Stimulated activated naive CD8-positive, alpha-beta T cell treated with anti-CD3 and anti-CD28 coated beads, Interleukin-15, Interleukin-2, amounts not matched to agents 100 ng/mL and 50 ng/mL, for 24 hours (primary cell): ENCODE measurements around the gene OMA1.

Source experiments
- H3K27ac Mint-ChIP-seq: one replicate; pipeline ENCODE4 v1.8.0; 2021; ENCODE audit warnings: mild to moderate bottlenecking, mixed read lengths
- H3K27me3 Mint-ChIP-seq: one replicate; pipeline ENCODE4 v1.8.0; 2021; ENCODE audit warnings: mixed read lengths
- H3K36me3 Mint-ChIP-seq: one replicate; pipeline ENCODE4 v1.8.0; 2021; ENCODE audit warnings: low read depth, mixed read lengths
- H3K4me1 Mint-ChIP-seq: one replicate; pipeline ENCODE4 v1.8.0; 2021; ENCODE audit warnings: low read depth, mixed read lengths
- H3K4me3 Mint-ChIP-seq: one replicate; pipeline ENCODE4 v1.8.0; 2021; ENCODE audit warnings: mild to moderate bottlenecking, mixed read lengths
- H3K9me3 Mint-ChIP-seq: one replicate; pipeline ENCODE4 v1.8.0; 2021; ENCODE audit warnings: mixed read lengths

The OMA1 gene

DNA sequence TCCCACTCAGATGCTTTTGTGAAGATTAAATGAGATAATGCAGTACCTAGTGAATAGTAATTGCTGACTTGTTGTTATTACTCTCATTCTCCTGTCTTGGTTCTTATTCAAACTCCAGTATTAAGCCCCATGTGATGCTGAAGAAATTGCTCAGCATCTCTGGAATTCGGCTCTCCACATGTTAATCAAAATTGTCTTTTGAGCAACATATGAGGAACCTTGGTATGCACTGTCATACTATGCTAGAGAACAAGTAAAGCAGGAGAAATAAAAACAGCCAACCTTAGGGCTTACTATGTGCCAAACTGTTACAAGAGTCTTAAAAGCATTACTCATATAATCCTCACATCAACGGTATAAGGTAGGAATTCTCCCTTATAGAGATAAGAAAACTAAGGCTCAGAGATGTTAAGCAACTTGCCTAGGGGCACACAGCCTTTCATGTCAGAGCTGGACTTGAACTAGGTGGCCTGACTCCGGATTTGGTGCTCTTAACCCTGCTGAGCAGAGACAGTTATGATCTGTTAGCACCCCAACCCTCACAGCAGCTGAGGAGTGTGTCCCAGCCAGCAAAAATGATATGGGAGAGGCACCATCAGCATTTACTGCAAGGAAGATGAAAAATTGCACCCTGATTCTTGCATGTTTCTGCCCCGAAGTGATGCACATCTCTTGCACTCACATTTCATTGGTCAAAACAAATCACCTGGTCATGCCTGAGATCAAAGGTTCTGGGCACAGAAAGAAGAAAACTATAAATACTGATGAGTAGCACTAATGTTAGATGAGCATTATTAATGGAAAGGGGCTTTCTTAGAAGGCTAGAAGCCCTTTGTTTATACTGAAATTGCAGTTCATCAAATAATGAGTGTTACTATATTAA, 102.3 kb downstream of the OMA1 start:
- Mint-ChIP-seq H3K36me3 (no peaks in the 10 kb centered on the region), H3K9me3 (no peaks in the 10 kb centered on the region), H3K4me1 (no peaks in the 10 kb centered on the region), H3K27me3 (no peaks in the 10 kb centered on the region), H3K4me3 (no peak overlapping the region), H3K27ac (no peak overlapping the region)

- Mint-ChIP-seq H3K9me3 (no peaks in the 10 kb centered on the region), H3K27ac (no peak overlapping the region), H3K4me1 (no peaks in the 10 kb centered on the region), H3K27me3 (no peaks in the 10 kb centered on the region), H3K4me3 (no peak overlapping the region), H3K36me3 (no peaks in the 10 kb centered on the region)
Observed at GRCh38 chr1:58442114-58442513, 104.4 kb downstream of the OMA1 start.

- Mint-ChIP-seq H3K27ac (no peak overlapping the region), H3K4me3 (no peak overlapping the region), H3K4me1 (no peaks in the 10 kb centered on the region), H3K27me3 (no peaks in the 10 kb centered on the region), H3K9me3 (no peaks in the 10 kb centered on the region), H3K36me3 (no peaks in the 10 kb centered on the region)
Observed at GRCh38 chr1:58441699-58442098, 104.8 kb downstream of the OMA1 start.

- Mint-ChIP-seq H3K27me3 (no peaks in the 10 kb centered on the region), H3K36me3 (no peaks in the 10 kb centered on the region), H3K4me3 (no peak overlapping the region), H3K9me3 (no peaks in the 10 kb centered on the region), H3K4me1 (no peaks in the 10 kb centered on the region), H3K27ac (no peak overlapping the region)
Observed at GRCh38 chr1:58440696-58441095, 105.8 kb downstream of the OMA1 start.

DNA sequence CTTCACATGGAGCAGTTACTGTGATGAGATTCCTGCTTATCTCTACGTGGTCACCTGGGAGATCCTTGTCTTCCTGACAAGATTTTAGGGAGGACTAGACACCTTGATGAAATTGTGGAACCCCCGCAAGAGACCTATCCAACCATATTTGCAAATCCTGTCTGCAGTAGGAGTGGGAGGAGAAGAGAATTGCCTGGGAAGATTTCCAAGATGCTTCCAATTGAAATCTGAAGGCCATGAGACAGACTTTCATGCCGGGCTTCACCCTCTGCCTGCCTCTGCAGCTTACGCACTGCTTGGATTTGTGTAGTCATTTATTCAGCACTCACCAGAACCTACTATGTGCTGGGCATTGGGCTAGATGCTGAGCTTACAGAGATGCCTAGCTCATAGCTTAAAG, 106.6 kb downstream of the OMA1 start:
- H3K27ac Mint-ChIP-seq, result no peak overlapping the region
- no peaks in the 10 kb centered on the region for H3K4me1 Mint-ChIP-seq

DNA sequence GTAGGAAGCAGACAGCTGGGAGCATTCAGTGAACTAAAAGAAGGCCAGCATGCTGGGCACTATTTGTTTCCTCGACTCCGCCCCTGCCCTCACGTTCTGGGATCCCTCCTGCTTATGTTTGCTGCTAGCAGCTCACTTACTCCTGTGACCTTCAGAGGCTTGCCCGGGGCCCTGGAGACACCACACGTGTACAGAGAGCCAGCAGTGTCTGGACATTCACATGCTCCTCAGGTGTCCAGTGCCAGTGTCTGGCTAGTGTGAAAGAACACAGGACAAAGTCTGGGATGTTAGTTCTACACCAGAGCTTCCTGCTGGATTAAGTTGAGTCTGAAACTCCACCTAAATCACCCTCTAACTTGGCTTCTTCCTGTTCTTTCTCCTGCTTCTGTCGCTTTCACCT, 108.1 kb downstream of the OMA1 start:
- H3K27ac Mint-ChIP-seq, result no peak overlapping the region
- no peaks in the 10 kb centered on the region for H3K27me3 Mint-ChIP-seq
- no peaks in the 10 kb centered on the region for H3K4me1 Mint-ChIP-seq
- no peaks in the 10 kb centered on the region for H3K9me3 Mint-ChIP-seq
- no peak overlapping the region for H3K4me3 Mint-ChIP-seq
- no peaks in the 10 kb centered on the region for H3K36me3 Mint-ChIP-seq

More for the DNA sequence above, 106.6 kb downstream of the OMA1 start:
- Mint-ChIP-seq H3K36me3 (no peaks in the 10 kb centered on the region), H3K27me3 (no peaks in the 10 kb centered on the region), H3K9me3 (no peaks in the 10 kb centered on the region), H3K4me3 (no peak overlapping the region)

DNA sequence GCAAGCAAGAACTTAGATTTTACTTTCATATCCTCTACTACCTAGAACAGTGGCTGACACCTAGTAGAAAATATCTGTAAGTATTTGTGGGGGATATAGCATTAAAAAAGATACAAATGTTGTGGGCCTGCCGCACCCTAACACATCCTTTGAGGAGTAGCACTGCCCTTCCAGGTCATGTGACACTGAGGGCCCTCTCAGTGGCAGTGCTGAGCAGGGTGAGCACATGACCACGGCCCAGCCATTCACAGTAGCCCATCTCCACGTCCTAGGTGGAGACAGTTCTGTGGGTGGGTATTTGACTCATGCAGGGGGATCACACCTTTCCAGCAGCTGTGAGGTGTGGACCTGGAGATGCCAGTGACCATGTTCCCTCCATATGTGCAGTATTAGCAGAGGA, 108.9 kb downstream of the OMA1 start:
- Mint-ChIP-seq H3K4me3 (no peak overlapping the region), H3K4me1 (no peaks in the 10 kb centered on the region), H3K27ac (no peak overlapping the region), H3K27me3 (no peaks in the 10 kb centered on the region), H3K9me3 (no peaks in the 10 kb centered on the region), H3K36me3 (no peaks in the 10 kb centered on the region)

DNA sequence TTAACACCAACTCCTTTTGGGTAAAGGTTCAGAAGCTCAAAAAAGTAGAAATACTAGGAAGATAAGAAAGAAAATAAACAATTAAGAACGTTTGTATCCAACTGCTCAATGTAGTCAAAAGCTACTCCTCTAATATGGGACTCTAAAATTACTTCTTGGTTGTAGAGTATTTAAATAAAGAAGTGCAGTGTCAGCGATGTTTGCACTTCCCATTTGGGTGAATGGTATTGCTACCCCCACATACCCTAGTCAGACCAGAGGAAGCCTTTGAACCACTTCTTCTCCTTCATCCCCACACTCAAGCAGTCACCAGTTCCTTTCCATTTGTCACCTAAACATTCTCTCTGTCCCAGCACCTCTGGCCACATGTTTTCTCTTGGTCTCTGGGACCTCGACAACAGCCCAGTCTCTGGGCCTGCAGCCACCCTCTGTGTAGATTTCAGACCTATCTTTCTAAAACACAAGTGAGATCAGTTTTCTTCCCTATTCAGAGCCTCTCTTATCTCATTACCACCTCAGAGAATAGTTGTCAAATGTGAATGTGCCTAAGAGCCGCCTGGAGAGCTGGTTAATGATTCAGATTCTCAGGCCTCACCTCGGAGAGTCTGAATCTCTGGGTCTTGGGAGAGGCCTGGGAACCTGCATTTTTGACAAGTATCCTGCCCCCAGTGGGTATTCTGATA, 109.8 kb downstream of the OMA1 start:
- Mint-ChIP-seq H3K9me3 (no peaks in the 10 kb centered on the region), H3K27me3 (no peaks in the 10 kb centered on the region), H3K36me3 (no peaks in the 10 kb centered on the region), H3K4me3 (no peak overlapping the region), H3K4me1 (no peaks in the 10 kb centered on the region), H3K27ac (no peak overlapping the region)

DNA sequence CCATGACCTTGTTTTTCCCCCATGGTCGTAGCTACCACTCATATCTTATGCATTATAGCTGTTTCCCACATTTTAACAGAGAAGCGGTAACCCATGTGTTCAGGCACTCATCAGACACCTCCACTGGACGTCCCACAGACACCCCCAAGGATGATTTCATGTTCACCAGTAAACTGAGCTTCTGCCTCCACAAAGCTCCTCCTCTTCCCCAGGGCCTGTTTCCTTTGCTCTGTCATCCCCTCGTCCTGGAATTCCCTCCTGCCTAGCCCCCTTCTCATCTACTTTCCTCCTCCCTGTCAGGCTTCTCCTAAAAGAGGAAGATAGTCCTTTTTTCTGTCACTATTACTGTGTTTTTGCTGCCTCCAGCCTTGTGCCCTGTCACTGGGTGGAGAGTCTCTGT, 111.2 kb downstream of the OMA1 start:
- no peak overlapping the region for H3K27ac Mint-ChIP-seq
- no peaks in the 10 kb centered on the region for H3K27me3 Mint-ChIP-seq
- no peak overlapping the region for H3K4me3 Mint-ChIP-seq
- no peaks in the 10 kb centered on the region for H3K36me3 Mint-ChIP-seq
- no peaks in the 10 kb centered on the region for H3K4me1 Mint-ChIP-seq
- H3K9me3 Mint-ChIP-seq, result no peaks in the 10 kb centered on the region

DNA sequence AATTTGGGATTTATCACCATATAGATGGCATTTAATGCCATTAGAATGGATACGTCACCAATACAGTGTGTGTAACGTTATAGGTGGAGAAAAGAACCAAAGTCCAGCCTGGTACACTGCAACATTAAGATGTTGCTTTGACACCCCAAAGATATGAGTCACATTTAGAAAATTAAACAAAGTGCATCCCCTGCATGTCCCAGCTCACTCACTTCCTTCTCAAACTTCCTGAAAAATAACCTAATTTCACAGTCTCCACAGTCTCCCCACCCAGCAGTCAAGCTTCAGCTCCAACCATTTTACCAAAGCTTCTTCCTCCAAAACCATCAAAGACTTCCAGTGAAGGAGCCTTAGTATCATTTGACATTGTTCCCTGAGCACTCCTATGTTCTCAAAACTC, 111.9 kb downstream of the OMA1 start:
- H3K9me3 Mint-ChIP-seq, result no peaks in the 10 kb centered on the region
- no peaks in the 10 kb centered on the region for H3K36me3 Mint-ChIP-seq
- no peak overlapping the region for H3K27ac Mint-ChIP-seq
- H3K27me3 Mint-ChIP-seq, result no peaks in the 10 kb centered on the region
- H3K4me1 Mint-ChIP-seq, result no peaks in the 10 kb centered on the region
- H3K4me3 Mint-ChIP-seq, result no peak overlapping the region

DNA sequence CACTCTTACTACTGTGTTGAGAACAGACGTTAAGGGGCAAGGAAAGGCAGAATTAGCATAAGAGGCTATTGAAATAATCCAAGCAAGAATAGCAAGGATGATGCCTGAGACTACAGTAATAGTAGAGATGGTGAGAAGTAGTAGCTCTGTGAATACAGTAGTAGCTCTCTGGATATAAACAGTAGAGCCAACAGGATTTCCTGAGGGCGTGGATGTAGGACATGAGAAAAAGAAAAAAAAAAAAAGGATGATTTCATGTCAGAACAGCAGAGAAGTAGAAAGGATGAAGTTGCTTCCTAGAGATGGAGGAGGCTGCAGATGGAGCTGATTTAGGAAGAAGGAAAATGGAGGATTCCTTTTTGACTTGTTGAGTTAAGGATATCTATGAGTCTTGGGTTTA, 112.3 kb downstream of the OMA1 start:
- Mint-ChIP-seq H3K4me3 (no peak overlapping the region), H3K36me3 (no peaks in the 10 kb centered on the region), H3K4me1 (no peaks in the 10 kb centered on the region), H3K27me3 (no peaks in the 10 kb centered on the region), H3K27ac (no peak overlapping the region), H3K9me3 (no peaks in the 10 kb centered on the region)

DNA sequence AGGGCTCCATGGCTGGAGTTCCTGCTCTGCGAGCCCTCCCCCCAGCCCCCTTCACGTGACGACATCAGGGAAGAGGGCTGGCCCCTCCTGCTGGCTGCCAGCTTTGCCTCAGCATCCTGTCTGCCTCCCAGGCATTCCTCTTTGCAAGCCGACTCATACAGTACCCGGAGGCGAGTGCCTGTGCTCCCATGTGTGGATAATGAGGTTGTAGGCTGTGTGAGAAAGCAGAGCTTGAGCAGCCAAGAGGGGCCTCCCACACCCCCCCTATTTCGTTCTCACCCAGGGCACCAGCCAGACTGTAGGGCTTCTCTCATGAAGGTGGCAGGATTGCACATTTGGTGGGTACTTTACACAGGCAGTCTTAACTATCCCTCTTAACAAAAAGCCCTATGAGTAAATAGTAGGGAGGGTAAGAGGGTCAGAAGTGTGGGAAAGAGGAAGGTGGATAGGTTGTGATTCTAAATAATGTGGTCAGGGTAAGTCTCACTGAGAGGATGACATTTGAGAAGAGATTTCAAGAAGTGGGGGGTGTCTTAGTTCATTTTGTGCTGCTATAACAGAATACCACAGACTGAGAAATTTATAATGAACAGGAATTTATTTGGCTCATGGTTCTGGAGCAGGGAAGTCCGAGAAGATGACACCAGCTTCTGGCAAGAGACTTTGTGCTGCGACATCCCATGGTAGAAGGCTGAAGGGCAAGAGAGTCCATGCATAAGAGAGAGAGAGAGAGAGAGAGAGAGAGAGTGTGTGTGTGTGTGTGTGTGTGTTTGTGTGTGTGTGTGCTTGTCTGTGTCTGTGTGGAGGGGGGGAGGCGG, 113.5 kb downstream of the OMA1 start:
- no peaks in the 10 kb centered on the region for H3K9me3 Mint-ChIP-seq

GRCh38 chr1:58431901-58432620, 114.5 kb downstream of the OMA1 start:
- Mint-ChIP-seq H3K9me3 (no peaks in the 10 kb centered on the region), H3K27me3 (no peaks in the 10 kb centered on the region), H3K4me3 (no peak overlapping the region), H3K4me1 (no peaks in the 10 kb centered on the region), H3K27ac (no peak overlapping the region), H3K36me3 (no peaks in the 10 kb centered on the region)

More for the DNA sequence above, 113.5 kb downstream of the OMA1 start:
- Mint-ChIP-seq H3K36me3 (no peaks in the 10 kb centered on the region), H3K27me3 (no peaks in the 10 kb centered on the region), H3K4me1 (no peaks in the 10 kb centered on the region), H3K4me3 (no peak overlapping the region), H3K27ac (no peak overlapping the region)
